Epithelial cell of esophagus (primary cell): ENCODE measurements around the gene PADI1.

Source experiments
- DNase-seq: peaks from one replicate; pipeline ENCODE4 v3.0.0; 2010; ENCODE audit warnings: low read depth
- H3K4me3 ChIP-seq: 2 replicates; pipeline ENCODE4 v1.5.1; 2011; ENCODE audit warnings: mild to moderate bottlenecking, low read length, control low read depth
- TF ChIP-seq, protein P1 (sequence below): IDR thresholded peaks from 2 replicates; pipeline ENCODE4 v1.5.1; 2011; ENCODE audit warnings: low read depth, mild to moderate bottlenecking, low read length, control low read depth, inconsistent platforms; ENCODE audit not compliant: insufficient read depth; ENCODE audit errors: missing control alignments

PADI1 gene

DNA sequence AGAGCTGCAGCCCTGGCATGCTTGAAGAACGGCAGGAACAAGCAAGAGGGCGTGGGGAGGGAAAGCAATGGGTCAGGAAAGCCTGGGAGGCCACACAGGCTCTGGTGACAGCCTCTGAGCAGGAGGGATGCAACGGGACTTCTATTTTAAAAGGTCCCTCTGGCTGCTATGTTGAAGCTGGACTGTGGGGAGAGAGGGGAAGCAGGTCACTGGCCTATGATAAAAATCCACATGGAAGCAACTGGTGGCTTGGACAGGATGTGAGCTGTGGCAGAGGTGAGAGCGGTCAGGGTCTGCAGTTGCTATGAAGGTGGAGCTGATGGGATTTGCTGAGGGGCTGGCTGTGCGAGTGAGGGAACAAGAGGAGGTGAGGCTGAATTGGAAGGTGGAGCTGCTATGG, 11.2 kb downstream of the PADI1 start:
- TF ChIP-seq, protein P1, sequence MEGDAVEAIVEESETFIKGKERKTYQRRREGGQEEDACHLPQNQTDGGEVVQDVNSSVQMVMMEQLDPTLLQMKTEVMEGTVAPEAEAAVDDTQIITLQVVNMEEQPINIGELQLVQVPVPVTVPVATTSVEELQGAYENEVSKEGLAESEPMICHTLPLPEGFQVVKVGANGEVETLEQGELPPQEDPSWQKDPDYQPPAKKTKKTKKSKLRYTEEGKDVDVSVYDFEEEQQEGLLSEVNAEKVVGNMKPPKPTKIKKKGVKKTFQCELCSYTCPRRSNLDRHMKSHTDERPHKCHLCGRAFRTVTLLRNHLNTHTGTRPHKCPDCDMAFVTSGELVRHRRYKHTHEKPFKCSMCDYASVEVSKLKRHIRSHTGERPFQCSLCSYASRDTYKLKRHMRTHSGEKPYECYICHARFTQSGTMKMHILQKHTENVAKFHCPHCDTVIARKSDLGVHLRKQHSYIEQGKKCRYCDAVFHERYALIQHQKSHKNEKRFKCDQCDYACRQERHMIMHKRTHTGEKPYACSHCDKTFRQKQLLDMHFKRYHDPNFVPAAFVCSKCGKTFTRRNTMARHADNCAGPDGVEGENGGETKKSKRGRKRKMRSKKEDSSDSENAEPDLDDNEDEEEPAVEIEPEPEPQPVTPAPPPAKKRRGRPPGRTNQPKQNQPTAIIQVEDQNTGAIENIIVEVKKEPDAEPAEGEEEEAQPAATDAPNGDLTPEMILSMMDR, result no peak
- H3K4me3 ChIP-seq, result no peak overlapping the region
- DNase-seq, result no peak

DNA sequence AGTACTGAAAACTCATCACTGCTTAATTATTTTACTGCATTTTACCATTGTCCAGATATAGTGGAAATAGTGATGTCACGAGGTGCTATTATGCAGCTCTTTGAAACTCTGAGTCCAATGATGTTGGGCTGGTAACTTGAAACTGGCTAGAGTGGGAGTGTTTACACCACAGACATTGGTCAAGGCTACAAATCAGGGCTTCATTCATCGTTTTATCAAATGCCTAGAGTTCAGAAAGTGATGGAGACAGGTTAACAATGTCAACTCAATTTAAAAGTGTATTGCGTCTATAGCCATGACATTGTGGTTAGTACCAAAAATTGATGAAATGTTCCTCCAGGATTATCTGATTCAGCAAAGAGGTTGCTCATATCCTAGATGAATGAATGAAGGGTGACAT, 12.7 kb downstream of the PADI1 start:
- no peak for DNase-seq
- TF ChIP-seq, protein P1, result no peak
- H3K4me3 ChIP-seq, result no peak overlapping the region

DNA sequence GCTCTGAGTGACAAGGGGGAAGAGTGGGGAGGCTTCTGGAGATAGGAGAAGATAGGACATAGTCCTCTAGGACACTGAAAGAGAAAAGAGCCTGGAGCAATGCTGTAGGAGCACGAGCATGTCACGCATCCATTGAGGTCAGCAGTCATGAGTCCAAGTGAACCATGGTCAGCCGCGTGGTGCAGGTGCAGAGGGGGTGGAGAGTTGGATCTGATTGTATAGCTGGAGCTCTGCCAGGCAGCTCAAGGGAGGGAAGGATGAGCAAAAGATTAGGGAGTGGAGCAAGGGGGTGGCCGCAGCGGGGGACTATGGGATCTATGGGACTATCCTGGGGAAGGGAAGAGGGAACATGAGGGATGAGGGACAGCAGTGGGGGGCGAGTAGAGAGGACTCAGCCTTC, 14.0 kb downstream of the PADI1 start:
- DNase-seq, result no peak
- TF ChIP-seq, protein P1, result no peak
- no peak overlapping the region for H3K4me3 ChIP-seq

DNA sequence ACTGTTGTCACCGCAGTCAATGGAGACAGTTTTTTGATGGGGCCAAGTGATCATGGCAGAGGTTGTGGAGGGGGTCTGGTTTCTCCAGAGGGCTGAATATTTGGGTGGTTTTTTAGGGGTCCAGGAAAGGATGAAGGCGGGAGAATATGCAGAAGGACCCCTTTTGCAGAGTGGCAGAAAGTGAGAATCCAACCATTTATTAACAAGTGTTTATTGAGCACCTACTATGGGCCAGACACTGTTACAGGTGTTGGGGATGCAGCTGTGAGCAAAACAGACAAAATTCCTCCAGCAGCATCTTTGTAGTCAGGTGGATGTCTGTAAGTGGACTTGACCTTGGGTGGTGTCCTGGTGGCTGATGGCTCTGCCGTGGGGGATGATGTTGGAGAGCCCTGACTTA, 15.4 kb downstream of the PADI1 start:
- DNase-seq, result no peak
- H3K4me3 ChIP-seq, result no peak overlapping the region
- TF ChIP-seq, protein P1, result no peak

DNA sequence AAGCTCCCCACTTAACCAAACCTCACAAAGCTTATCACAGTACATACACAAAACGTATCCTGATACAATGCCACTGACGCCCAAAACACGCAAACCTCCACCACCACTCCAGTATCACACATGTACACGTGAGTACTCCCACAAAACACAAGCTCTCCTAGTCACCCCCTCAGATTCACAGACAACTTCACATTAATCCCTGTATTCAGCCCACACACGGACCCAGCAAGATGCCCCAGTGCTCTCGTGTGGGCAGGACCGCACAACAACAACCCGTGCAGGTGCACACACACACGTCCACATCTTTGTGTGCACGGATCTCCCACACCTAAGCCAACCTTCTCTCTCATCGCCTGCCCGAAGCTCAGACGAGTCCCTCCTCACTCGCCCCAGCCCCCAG, 17.6 kb downstream of the PADI1 start:
- TF ChIP-seq, protein P1, result no peak
- H3K4me3 ChIP-seq, result no peak overlapping the region
- no peak for DNase-seq

DNA sequence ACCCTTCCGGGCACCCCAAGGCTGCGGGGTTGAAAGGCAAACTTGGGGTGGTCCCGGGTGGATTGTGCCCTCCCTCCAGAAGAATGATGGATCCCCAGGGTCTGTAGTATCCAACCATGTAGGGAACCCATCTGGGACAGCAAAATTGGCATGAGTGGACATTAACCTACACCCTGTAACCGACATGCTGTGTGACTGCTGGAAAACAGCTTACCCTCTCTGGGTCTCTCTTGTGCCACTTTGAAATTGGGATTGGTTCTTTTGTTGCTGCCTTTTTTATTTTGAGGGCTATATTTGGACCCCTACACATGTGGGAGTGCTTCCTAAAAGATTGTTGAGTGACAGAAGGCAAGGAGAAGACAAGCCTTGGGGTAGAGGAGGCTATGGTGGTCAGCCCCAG, 19.5 kb downstream of the PADI1 start:
- no peak for DNase-seq
- TF ChIP-seq, protein P1, result no peak
- no peak overlapping the region for H3K4me3 ChIP-seq

DNA sequence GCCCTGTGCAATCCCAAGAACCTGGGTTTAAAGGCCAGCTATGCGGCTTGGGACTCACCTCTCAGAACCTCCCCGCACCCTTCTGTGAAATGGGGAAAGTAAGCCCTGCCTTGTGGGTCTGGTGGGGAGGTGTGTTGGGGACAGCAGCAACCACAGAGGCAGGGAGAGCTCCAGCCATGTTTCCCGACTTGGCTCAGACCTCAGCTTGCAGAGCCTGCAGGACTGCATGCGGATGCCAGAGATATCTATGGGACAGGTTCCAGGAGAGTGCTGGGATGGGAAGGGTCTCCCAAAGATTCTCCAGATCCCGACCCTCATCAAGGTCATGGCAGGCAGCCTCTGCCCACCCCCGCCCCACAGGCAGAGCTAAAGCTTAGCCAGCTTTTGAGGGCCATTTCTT, 20.2 kb downstream of the PADI1 start:
- TF ChIP-seq, protein P1, result no peak
- DNase-seq, result no peak
- H3K4me3 ChIP-seq, result no peak overlapping the region
